Osteoblast (primary cell): Measurements from ENCODE around the gene N4BP2. TPM values are rescaled to one million over a fixed set of nuclear protein-coding genes. Genes with fewer than 3 reads are reported as not detected.
"Not testable (repeated sequence)": the region's sequence is repeated elsewhere in the genome, so short reads cannot be mapped to it uniquely, and the experiment has no call there.

ENCODE experiments used
- DNase-seq: peaks from one replicate; pipeline ENCODE4 v3.0.0; 2011; ENCODE audit warnings: low spot score, mixed read lengths; ENCODE audit not compliant: insufficient read length; ENCODE audit errors: missing footprints
- H2AFZ ChIP-seq: 2 replicates; pipeline ENCODE4 v1.6.0; 2011; ENCODE audit warnings: mild to moderate bottlenecking, low read length
- H3K27ac ChIP-seq: 2 replicates; pipeline ENCODE4 v1.5.1; 2011; ENCODE audit warnings: mild to moderate bottlenecking, low read depth, low read length, moderate library complexity
- H3K27me3 ChIP-seq: 2 replicates; pipeline ENCODE4 v1.6.0; 2012; ENCODE audit warnings: mild to moderate bottlenecking, control low read depth, inconsistent platforms, low read length, moderate library complexity; ENCODE audit not compliant: insufficient read depth
- H3K36me3 ChIP-seq: 2 replicates; pipeline ENCODE4 v1.5.1; 2011; ENCODE audit warnings: mild to moderate bottlenecking, low read length, control low read depth, moderate library complexity; ENCODE audit not compliant: insufficient read depth
- H3K4me1 ChIP-seq: 2 replicates; pipeline ENCODE4 v1.5.1; 2011; ENCODE audit warnings: mild to moderate bottlenecking, low read length, control low read depth, moderate library complexity; ENCODE audit not compliant: insufficient read depth
- H3K4me2 ChIP-seq: 2 replicates; pipeline ENCODE4 v1.6.0; 2011; ENCODE audit warnings: mild to moderate bottlenecking, low read length; ENCODE audit not compliant: insufficient read depth
- H3K4me3 ChIP-seq: fragments of 200-600 bp; sonication (generic); 3 replicates; pipeline ENCODE4 v1.5.1; 2012; ENCODE audit warnings: mild to moderate bottlenecking, low read length, inconsistent platforms; ENCODE audit not compliant: insufficient read depth
- H3K79me2 ChIP-seq: 2 replicates; pipeline ENCODE4 v1.6.0; 2012; ENCODE audit warnings: mild to moderate bottlenecking, low read length, control low read depth, inconsistent platforms; ENCODE audit not compliant: insufficient read depth
- H3K9me3 ChIP-seq: 2 replicates; pipeline ENCODE4 v1.5.1; 2011; ENCODE audit warnings: low read depth, low read length, control low read depth
- H4K20me1 ChIP-seq: 2 replicates; pipeline ENCODE4 v1.6.0; 2012; ENCODE audit warnings: mild to moderate bottlenecking, low read length, control low read depth; ENCODE audit not compliant: insufficient read depth
- CTCF ChIP-seq: IDR thresholded peaks from 2 replicates; pipeline ENCODE4 v1.5.1; 2011; ENCODE audit warnings: mild to moderate bottlenecking, low read depth, low read length, moderate library complexity; ENCODE audit errors: extremely low read depth
- total RNA-seq: library from RNA; depleted of rRNA; stranded (reverse); fragments of >200 nt; gene quantifications from 2 replicates; pipeline ENCODE4 v1.2.3, GENCODE V29; 2012

N4BP2 gene
- total RNA-seq, 1 donor: 19.2 TPM

DNA sequence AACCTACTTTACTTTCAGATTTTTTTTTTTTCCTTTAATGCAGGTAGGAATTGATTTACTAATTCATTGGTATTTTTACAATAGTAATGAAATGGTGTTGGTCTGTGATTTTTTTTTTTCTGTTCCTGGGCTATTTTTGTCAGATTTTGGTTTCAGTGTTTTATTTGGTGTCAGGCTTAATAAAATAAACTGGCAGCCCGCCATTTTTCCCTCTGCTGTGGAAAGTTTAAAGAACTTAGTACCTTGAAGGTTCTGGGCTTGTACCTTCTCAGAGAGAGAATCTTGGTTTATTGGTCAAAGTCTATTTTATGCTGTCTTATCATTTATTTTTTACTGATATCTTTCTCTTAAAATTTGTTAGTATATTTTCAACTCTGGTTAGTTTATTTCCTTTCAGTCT is 76.2 kb downstream of the N4BP2 start:
- no peak for DNase-seq
- no peak overlapping the region for H3K4me2 ChIP-seq

GRCh38 chr4:40134206-40134917 is 77.7 kb downstream of the N4BP2 start:
- H3K36me3 ChIP-seq: no peaks in the 10 kb centered on the region
- H3K4me1 ChIP-seq: no peaks in the 10 kb centered on the region
- H3K79me2 ChIP-seq: no peaks in the 10 kb centered on the region
- H2AFZ ChIP-seq: no peak overlapping the region
- no peaks in the 10 kb centered on the region for H3K9me3 ChIP-seq
- DNase-seq: no peak
- no peaks in the 10 kb centered on the region for H3K27me3 ChIP-seq
- H4K20me1 ChIP-seq: no peaks in the 10 kb centered on the region
- no peak overlapping the region for H3K4me3 ChIP-seq
- TF ChIP-seq CTCF: no peak
- H3K27ac ChIP-seq: no peak overlapping the region
- H3K4me2 ChIP-seq: no peak overlapping the region

More for the DNA sequence above, 76.2 kb downstream of the N4BP2 start:
- H3K27me3 ChIP-seq: no peaks in the 10 kb centered on the region
- H2AFZ ChIP-seq: no peak overlapping the region
- H3K79me2 ChIP-seq: no peaks in the 10 kb centered on the region
- H4K20me1 ChIP-seq: no peaks in the 10 kb centered on the region
- no peak for TF ChIP-seq CTCF
- no peaks in the 10 kb centered on the region for H3K4me1 ChIP-seq
- no peaks in the 10 kb centered on the region for H3K36me3 ChIP-seq
- no peak overlapping the region for H3K27ac ChIP-seq
- no peak overlapping the region for H3K4me3 ChIP-seq
- H3K9me3 ChIP-seq: no peaks in the 10 kb centered on the region

GRCh38 chr4:40136202-40136601 is 79.6 kb downstream of the N4BP2 start:
- not testable (repeated sequence) for DNase-seq, H3K9me3 ChIP-seq, H3K4me1 ChIP-seq, H3K27me3 ChIP-seq, H3K79me2 ChIP-seq, H4K20me1 ChIP-seq, H3K27ac ChIP-seq, H3K4me3 ChIP-seq, H2AFZ ChIP-seq, H3K4me2 ChIP-seq, H3K36me3 ChIP-seq

DNA sequence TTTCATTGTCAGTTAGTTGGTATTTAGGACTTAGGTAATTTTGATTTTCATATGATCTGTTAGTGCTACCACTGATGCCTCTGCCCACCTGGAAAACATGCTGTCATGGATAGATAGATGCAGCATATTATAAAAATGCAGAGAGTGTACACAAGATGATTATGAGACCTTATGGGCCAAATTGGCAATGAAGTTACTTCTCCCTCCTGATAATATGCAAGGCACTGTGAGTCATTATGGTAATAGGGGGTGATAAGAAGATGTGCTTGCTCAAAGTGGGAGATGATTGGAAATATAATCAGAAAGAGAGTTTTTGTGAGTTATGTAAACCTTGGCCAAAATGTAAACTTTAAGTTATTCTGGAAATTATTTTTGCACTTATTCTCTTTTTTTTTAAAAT is 83.5 kb downstream of the N4BP2 start:
- Histone ChIP-seq H3K27ac (no peak overlapping the region), H4K20me1 (no peaks in the 10 kb centered on the region), H3K4me3 (no peak overlapping the region), H3K4me1 (no peaks in the 10 kb centered on the region), H3K79me2 (no peaks in the 10 kb centered on the region), H2AFZ (no peak overlapping the region), H3K4me2 (no peak overlapping the region), H3K36me3 (no peaks in the 10 kb centered on the region), H3K9me3 (no peaks in the 10 kb centered on the region), H3K27me3 (no peaks in the 10 kb centered on the region)
- no peak for TF ChIP-seq CTCF
- peak; percentile 50 for DNase-seq

DNA sequence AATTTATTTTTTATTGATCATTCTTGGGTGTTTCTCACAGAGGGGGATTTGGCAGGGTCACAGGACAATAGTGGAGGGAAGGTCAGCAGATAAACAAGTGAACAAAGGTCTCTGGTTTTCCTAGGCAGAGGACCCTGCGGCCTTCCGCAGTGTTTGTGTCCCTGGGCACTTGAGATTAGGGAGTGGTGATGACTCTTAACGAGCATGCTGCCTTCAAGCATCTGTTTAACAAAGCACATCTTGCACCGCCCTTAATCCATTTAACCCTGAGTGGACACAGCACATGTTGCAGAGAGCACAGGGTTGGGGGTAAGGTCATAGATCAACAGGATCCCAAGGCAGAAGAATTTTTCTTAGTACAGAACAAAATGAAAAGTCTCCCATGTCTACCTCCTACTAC is 83.9 kb downstream of the N4BP2 start:
- H4K20me1 ChIP-seq, H3K4me2 ChIP-seq, DNase-seq, H3K27ac ChIP-seq, H3K9me3 ChIP-seq, H3K4me3 ChIP-seq, H3K27me3 ChIP-seq, H3K79me2 ChIP-seq, H3K36me3 ChIP-seq, H3K4me1 ChIP-seq, H2AFZ ChIP-seq: not testable (repeated sequence)
